Stimulated activated CD4-positive, alpha-beta T cell treated with anti-CD3 and anti-CD28 coated beads, Interleukin-1b, Interleukin-23, amount 100 ng/mL, for 1 hour (primary cell): ENCODE measurements around the gene CLEC3A.
"Not testable (repeated sequence)": the region's sequence is repeated elsewhere in the genome, so short reads cannot be mapped to it uniquely, and the experiment has no call there.

ENCODE experiments used
- DNase-seq, 2 donors: peaks; one replicate each; pipeline ENCODE4 v3.0.0-alpha.2; 2020; ENCODE audit warnings: low read depth in 2 of 2

Gene CLEC3A, protein sequence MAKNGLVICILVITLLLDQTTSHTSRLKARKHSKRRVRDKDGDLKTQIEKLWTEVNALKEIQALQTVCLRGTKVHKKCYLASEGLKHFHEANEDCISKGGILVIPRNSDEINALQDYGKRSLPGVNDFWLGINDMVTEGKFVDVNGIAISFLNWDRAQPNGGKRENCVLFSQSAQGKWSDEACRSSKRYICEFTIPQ

DNA sequence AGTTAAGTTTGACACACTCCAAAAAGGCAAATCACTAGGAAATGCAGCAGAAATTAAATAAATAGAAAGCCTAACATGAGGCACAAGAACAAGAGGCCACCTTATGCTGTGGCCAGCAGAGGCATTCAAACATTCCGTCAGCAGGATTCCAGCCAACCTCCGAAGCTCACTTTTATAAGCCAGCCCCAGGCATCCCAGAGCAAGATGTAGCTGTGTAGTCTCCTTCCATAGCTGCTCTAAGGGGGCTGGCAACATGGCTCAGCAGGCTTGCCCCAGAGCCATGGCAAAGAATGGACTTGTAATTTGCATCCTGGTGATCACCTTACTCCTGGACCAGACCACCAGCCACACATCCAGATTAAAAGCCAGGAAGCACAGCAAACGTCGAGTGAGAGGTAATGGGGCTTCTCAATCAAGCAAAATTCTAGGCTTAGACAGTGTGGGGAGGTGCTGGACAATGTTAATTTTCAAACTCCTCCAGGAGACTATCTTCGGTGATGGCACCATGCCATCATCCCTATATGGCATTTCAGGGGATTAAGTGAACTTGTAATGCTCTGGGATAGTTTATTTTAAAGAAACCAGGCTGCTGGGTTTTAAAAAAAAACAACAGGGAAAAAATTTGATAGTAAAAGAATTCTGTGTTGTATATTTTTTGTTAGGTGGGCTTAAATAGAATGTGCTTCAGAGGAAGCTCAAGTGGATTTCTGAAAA is at the start of gene CLEC3A:
Gene CLEC3A, plus strand, starts transcription at position 202 of the 714 bp plus-strand sequence. Its CDS starts 79 bp downstream, at position 281.
- DNase-seq = no peak

GRCh38 chr16:77974883-77975282 is 47.5 kb upstream of the CLEC3A start:
- DNase-seq = no peak

GRCh38 chr16:77975942-77976341 is 46.4 kb upstream of the CLEC3A start:
- DNase-seq = no peak

DNA sequence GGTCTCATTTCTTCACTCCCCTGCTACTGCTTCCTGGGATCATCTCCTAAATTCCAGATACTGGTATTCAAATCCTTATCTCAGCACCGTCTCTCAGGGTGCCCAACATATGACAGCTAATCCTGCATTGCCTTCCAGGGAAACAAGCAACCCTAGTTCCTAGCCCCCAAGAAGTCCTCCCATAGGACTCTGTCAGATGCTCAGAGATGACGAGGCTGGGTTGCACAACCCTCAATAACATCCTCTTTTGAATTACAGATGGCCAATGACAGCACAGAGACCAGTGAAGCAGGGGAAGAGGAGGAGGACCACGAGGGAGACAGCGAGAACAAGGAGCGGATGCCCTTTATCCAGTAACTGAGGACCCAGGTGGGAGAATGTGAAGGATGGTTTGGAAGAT is 45.0 kb upstream of the CLEC3A start:
- DNase-seq = no peak

GRCh38 chr16:77985111-77985510 is 37.2 kb upstream of the CLEC3A start:
- DNase-seq = no peak

GRCh38 chr16:77986011-77986740 is 36.2 kb upstream of the CLEC3A start:
- no peak for DNase-seq

- no peak for DNase-seq
These were observed 34.5 kb upstream of the CLEC3A start for GRCh38 chr16:77987810-77988209.

DNA sequence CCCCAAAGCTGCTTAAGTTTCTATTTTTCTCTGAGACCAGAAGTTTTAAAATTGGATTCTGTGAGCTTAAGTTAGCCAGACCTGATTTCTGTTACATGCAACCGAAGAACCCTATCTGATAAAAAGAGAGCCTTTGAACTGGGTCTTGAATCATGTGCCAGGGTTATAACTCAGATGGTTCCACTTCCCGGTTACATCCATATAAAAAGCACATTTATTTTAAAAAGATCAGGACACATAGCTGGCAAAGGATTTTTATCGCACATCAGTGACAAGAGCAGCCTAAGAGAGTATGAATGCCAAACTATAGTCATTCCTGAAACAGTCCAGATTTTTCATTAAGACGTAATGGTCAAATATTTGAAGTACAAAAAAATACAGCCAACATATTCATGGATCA is 32.5 kb upstream of the CLEC3A start:
- no peak for DNase-seq

GRCh38 chr16:77991701-77992100 is 30.6 kb upstream of the CLEC3A start:
- DNase-seq = no peak

GRCh38 chr16:77992381-77992780 is 30.0 kb upstream of the CLEC3A start:
- DNase-seq = not testable (repeated sequence)

- DNase-seq = no peak
These were observed 29.0 kb upstream of the CLEC3A start for GRCh38 chr16:77993111-77993985.

DNA sequence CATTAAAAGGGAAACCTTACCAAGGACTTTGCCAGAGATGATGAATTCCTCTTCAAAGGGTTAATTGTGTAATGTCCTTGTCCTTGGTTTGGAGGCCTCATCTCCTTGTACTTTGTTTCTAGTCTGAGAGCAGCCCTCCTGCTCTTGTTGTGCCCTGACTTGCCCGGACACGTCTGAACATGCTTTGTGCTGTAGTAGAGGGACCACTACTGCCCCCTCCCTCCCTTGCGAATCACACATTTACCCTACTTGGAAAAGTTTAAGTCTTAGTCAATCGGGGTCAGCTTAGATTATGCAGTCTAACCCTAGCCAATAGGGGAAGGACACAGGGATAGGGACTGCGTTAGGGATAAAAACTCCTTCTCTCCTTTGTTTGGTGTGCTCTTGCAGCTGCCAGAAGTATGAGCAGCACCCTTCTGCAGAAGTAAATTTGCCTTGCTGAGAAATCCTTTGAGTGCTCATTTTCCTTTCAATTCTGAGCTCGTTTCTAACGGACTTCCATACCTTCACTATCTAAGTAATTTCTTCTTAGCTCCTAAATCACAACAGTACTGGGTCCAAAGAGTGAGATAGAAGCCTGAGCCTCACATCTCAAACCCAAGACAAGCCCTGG is 26.4 kb upstream of the CLEC3A start:
- DNase-seq = no peak

DNA sequence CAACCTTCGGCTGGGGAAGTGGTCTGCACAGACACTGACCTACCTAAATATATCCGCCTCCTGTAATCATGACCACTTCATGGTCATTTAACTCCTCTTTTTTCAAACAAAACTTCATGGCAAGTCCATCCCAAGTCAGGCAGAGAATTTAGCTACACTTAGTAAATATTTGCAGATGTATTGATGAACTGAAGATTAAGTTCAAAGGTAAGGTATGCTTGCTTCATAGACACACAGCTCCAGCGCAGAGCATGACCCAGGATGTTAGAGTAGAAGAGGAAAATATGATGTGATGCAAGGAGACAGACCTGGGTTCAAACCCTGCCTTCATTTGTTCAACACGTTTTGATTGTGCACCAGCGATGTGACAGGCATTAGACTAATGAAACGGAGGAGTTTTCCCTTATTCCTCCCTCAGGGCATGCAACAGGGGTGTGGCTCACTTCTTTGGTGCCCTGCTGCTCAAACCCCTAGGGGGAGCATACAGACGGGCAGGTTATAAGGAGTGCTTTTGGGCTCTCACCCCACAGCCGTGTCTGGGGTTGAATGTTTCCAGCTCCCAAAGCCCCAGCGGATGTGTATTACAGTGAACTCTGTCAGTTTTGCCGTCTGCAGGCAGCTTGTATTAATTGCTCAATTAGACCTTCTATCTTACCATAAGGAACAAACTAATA is 23.9 kb upstream of the CLEC3A start:
- DNase-seq = no peak

- no peak for DNase-seq
These were observed 20.8 kb upstream of the CLEC3A start for GRCh38 chr16:78001451-78002025.

GRCh38 chr16:78002915-78003538 is 19.3 kb upstream of the CLEC3A start:
- peak; percentile 6 to 36 for DNase-seq

DNA sequence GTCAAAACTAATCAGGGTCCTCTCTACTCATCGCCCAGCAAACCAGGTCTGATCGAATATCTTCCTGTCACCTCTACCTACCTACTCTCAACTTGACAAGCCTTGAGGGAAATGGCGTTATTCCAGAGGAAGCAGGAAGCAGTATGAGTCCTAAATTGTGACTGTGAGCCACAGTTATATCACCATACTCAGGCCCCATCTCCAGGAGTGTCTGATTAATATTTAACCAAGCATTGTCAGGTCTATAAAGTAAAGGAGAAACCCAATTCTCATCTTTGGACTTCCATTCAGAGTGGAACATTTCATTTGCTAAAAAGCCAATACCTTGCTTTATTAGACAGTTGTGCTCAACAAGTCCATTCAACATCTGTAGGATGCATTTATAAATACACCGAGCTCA is 17.8 kb upstream of the CLEC3A start:
- DNase-seq = no peak

- DNase-seq = no peak
These were observed 16.5 kb upstream of the CLEC3A start for GRCh38 chr16:78005881-78006280.

DNA sequence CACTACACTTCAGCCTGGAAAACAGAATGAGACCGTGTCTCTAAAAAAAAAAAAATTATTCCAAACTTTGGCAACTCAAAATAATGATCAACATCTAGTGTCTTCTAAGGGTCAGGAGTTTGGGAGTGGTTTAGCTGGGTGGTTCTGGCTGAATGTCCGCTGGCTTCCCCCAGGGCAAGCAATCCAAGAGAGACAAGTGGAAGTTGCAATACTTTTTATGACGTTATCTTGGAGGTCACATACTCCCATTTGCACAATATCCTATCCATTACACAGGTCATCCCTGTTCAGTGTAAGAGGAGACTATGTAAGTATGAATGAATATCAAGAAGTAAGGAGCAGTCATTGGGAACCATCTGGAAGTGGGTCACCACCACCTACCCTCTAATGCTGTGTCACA is 15.2 kb upstream of the CLEC3A start:
- no peak for DNase-seq

DNA sequence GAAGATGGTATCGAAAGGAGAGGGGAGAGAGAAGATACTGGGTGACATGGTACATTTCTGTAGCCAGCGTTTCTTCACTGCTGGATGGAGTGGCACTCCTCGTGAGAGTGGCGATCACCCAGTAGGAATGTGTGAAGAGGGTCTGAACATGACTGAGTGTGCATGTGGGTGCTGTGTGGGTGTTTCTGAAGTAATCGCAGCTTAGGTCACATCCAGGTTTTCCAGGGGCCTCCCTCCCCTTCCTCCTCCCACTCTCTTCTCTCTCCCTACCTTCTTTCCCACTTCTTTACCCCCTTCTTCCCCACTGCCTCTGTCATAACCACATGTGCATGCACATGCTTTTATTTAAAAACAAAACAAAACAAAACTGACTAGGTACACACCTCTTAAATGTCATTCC is 1.8 kb downstream of the CLEC3A start:
- no peak for DNase-seq

DNA sequence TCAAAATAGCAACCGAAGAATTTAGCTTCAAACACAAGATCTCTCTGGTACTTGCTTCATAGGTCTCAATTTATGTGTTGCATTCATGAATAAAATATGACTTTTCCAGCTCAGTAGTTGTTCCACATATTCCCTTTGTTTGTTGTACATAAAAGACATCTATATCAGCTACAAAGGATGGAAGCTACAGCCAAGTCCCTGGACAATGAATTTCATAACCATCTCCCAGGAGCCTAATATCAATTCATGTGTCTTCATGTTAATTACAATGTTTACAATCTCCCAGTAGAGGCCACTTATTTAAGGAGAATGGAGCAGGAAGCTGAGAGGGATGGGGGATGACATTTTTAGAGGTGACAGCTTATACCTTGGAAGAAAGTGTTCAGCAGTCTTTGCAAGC is 3.3 kb downstream of the CLEC3A start:
- DNase-seq = no peak
